IPS-18a (cell line): ENCODE data around the gene RNGTT.
"Not testable (repeated sequence)": the region's sequence is repeated elsewhere in the genome, so short reads cannot be mapped to it uniquely, and the experiment has no call there.

Source experiments
- H3K27ac ChIP-seq: one replicate; pipeline ENCODE4 v1.5.1; 2013; ENCODE audit warnings: low read length
- H3K27me3 ChIP-seq: one replicate; pipeline ENCODE4 v1.6.1; 2013; ENCODE audit warnings: mild to moderate bottlenecking, low read length; ENCODE audit not compliant: control insufficient read depth, insufficient read depth
- H3K36me3 ChIP-seq: one replicate; pipeline ENCODE4 v1.6.1; 2013; ENCODE audit warnings: low read depth, low read length; ENCODE audit not compliant: control insufficient read depth
- H3K4me1 ChIP-seq: one replicate; pipeline ENCODE4 v1.6.1; 2013; ENCODE audit warnings: low read depth, low read length; ENCODE audit not compliant: control insufficient read depth
- H3K4me3 ChIP-seq: one replicate; pipeline ENCODE4 v1.5.1; 2013; ENCODE audit warnings: low read length
- H3K9ac ChIP-seq: one replicate; pipeline ENCODE4 v1.6.1; 2013; ENCODE audit warnings: mild to moderate bottlenecking, low read length, moderate library complexity
- H3K9me3 ChIP-seq: one replicate; pipeline ENCODE4 v1.6.1; 2013; ENCODE audit warnings: low read depth, low read length; ENCODE audit not compliant: control insufficient read depth

RNGTT gene

GRCh38 chr6:88920774-88921733, 42.4 kb downstream of the RNGTT start:
- Histone ChIP-seq H3K27me3 (no peaks in the 10 kb centered on the region), H3K4me3 (no peak overlapping the region), H3K36me3 (no peaks in the 10 kb centered on the region), H3K27ac (no peak overlapping the region), H3K9me3 (no peaks in the 10 kb centered on the region), H3K9ac (no peak overlapping the region), H3K4me1 (no peaks in the 10 kb centered on the region)

GRCh38 chr6:88920088-88920487, 43.3 kb downstream of the RNGTT start:
- Histone ChIP-seq H3K36me3 (no peaks in the 10 kb centered on the region), H3K9ac (no peak overlapping the region), H3K9me3 (no peaks in the 10 kb centered on the region), H3K4me3 (no peak overlapping the region), H3K4me1 (no peaks in the 10 kb centered on the region), H3K27me3 (no peaks in the 10 kb centered on the region), H3K27ac (no peak overlapping the region)

GRCh38 chr6:88919032-88919431, 44.4 kb downstream of the RNGTT start:
- no peak overlapping the region for H3K4me3 ChIP-seq
- H3K27ac ChIP-seq = no peak overlapping the region
- no peaks in the 10 kb centered on the region for H3K9me3 ChIP-seq
- H3K36me3 ChIP-seq = no peaks in the 10 kb centered on the region
- no peak overlapping the region for H3K9ac ChIP-seq
- H3K27me3 ChIP-seq = no peaks in the 10 kb centered on the region
- peaks cover 4% of the 10 kb centered on the region for H3K4me1 ChIP-seq

- Histone ChIP-seq H3K4me1 (peaks cover 14% of the 10 kb centered on the region), H3K27me3 (no peaks in the 10 kb centered on the region), H3K27ac (no peak overlapping the region), H3K9me3 (no peaks in the 10 kb centered on the region), H3K36me3 (no peaks in the 10 kb centered on the region), H3K9ac (no peak overlapping the region), H3K4me3 (no peak overlapping the region)
Observed at GRCh38 chr6:88916615-88917208, 46.7 kb downstream of the RNGTT start.

GRCh38 chr6:88914895-88915598, 48.4 kb downstream of the RNGTT start:
- peaks cover 14% of the 10 kb centered on the region for H3K4me1 ChIP-seq
- H3K9me3 ChIP-seq = no peaks in the 10 kb centered on the region
- H3K9ac ChIP-seq = no peak overlapping the region
- H3K36me3 ChIP-seq = no peaks in the 10 kb centered on the region
- H3K27me3 ChIP-seq = no peaks in the 10 kb centered on the region
- H3K27ac ChIP-seq = no peak overlapping the region
- no peak overlapping the region for H3K4me3 ChIP-seq

GRCh38 chr6:88914180-88914579, 49.2 kb downstream of the RNGTT start:
- Histone ChIP-seq H3K9ac (no peak overlapping the region), H3K9me3 (no peaks in the 10 kb centered on the region)

GRCh38 chr6:88913471-88913870, 49.9 kb downstream of the RNGTT start:
- no peaks in the 10 kb centered on the region for H3K27me3 ChIP-seq
- no peak overlapping the region for H3K4me3 ChIP-seq
- H3K9me3 ChIP-seq = no peaks in the 10 kb centered on the region
- no peak overlapping the region for H3K27ac ChIP-seq
- no peaks in the 10 kb centered on the region for H3K36me3 ChIP-seq
- H3K4me1 ChIP-seq = peaks cover 14% of the 10 kb centered on the region
- H3K9ac ChIP-seq = no peak overlapping the region

More at GRCh38 chr6:88914180-88914579, 49.2 kb downstream of the RNGTT start:
- no peak overlapping the region for H3K27ac ChIP-seq
- no peak overlapping the region for H3K4me3 ChIP-seq
- peaks cover 14% of the 10 kb centered on the region for H3K4me1 ChIP-seq
- H3K36me3 ChIP-seq = no peaks in the 10 kb centered on the region
- H3K27me3 ChIP-seq = no peaks in the 10 kb centered on the region

GRCh38 chr6:88910922-88911778, 52.3 kb downstream of the RNGTT start:
- Histone ChIP-seq H3K27me3 (no peaks in the 10 kb centered on the region), H3K4me1 (peaks cover 14% of the 10 kb centered on the region), H3K9me3 (no peaks in the 10 kb centered on the region), H3K36me3 (no peaks in the 10 kb centered on the region), H3K4me3 (no peak overlapping the region), H3K27ac (no peak overlapping the region), H3K9ac (no peak overlapping the region)

GRCh38 chr6:88908598-88909548, 54.5 kb downstream of the RNGTT start:
- Histone ChIP-seq H3K4me1 (peaks cover 8% of the 10 kb centered on the region), H3K9ac (no peak overlapping the region), H3K27me3 (no peaks in the 10 kb centered on the region), H3K9me3 (no peaks in the 10 kb centered on the region), H3K27ac (no peak overlapping the region), H3K36me3 (no peaks in the 10 kb centered on the region), H3K4me3 (no peak overlapping the region)

- not testable (repeated sequence) for H3K36me3 ChIP-seq, H3K4me3 ChIP-seq, H3K9me3 ChIP-seq, H3K27me3 ChIP-seq, H3K9ac ChIP-seq, H3K27ac ChIP-seq, H3K4me1 ChIP-seq
Observed at GRCh38 chr6:88907148-88907547, 56.3 kb downstream of the RNGTT start.
